ENCODE measurements around the gene RUNX2.

The RUNX2 gene

GRCh38 chr6:45678285-45678607 is 350.1 kb downstream of the RUNX2 start:
- Histone ChIP-seq H3K27ac (peak overlapping the region; percentile 60), H3K36me3 (replicated peaks) (no peaks in the 10 kb centered on the region), H3K27me3 (replicated peaks) (no peaks in the 10 kb centered on the region), H3K4me3 (ENCODE audit: low read depth, low read length) (no peak overlapping the region)
- TF ChIP-seq CTCF (IDR thresholded peaks at IDR 0.05; ENCODE audit: low read depth, low read length, missing control alignments), result no peak
- in situ Hi-C loops (cut with HindIII; ENCODE audit: low pct_ligation_motif_present, low sequenced_read_pairs), result no loop called here
- no peak for DNase-seq

GRCh38 chr6:45679163-45679562 is 351.0 kb downstream of the RUNX2 start:
- Histone ChIP-seq H3K36me3 (replicated peaks) (no peaks in the 10 kb centered on the region), H3K27me3 (replicated peaks) (no peaks in the 10 kb centered on the region), H3K27ac (no peak overlapping the region), H3K4me3 (ENCODE audit: low read depth, low read length) (no peak overlapping the region)
- no peak for DNase-seq
- in situ Hi-C loops (cut with HindIII; ENCODE audit: low pct_ligation_motif_present, low sequenced_read_pairs), result no loop called here
- no peak for TF ChIP-seq CTCF (IDR thresholded peaks at IDR 0.05; ENCODE audit: low read depth, low read length, missing control alignments)

- no peak for DNase-seq
- in situ Hi-C loops (cut with HindIII; ENCODE audit: low pct_ligation_motif_present, low sequenced_read_pairs), result no loop called here
- no peak for TF ChIP-seq CTCF (IDR thresholded peaks at IDR 0.05; ENCODE audit: low read depth, low read length, missing control alignments)
Observed at GRCh38 chr6:45679631-45680030, 351.5 kb downstream of the RUNX2 start.

GRCh38 chr6:45681860-45682511 is 353.9 kb downstream of the RUNX2 start:
- Histone ChIP-seq H3K27me3 (replicated peaks) (no peaks in the 10 kb centered on the region), H3K27ac (no peak overlapping the region), H3K36me3 (replicated peaks) (no peaks in the 10 kb centered on the region), H3K4me3 (ENCODE audit: low read depth, low read length) (no peak overlapping the region)
- in situ Hi-C loops (cut with HindIII; ENCODE audit: low pct_ligation_motif_present, low sequenced_read_pairs), result no loop called here
- TF ChIP-seq CTCF (IDR thresholded peaks at IDR 0.05; ENCODE audit: low read depth, low read length, missing control alignments), result no peak
- peak; percentile 53 for DNase-seq

More at GRCh38 chr6:45679631-45680030, 351.5 kb downstream of the RUNX2 start:
- H3K27me3 ChIP-seq (replicated peaks), result no peaks in the 10 kb centered on the region
- no peak overlapping the region for H3K4me3 ChIP-seq (ENCODE audit: low read depth, low read length)
- H3K36me3 ChIP-seq (replicated peaks), result no peaks in the 10 kb centered on the region
- no peak overlapping the region for H3K27ac ChIP-seq

- in situ Hi-C loops (cut with HindIII; ENCODE audit: low pct_ligation_motif_present, low sequenced_read_pairs), result no loop called here
- Histone ChIP-seq H3K27me3 (replicated peaks) (no peaks in the 10 kb centered on the region), H3K36me3 (replicated peaks) (no peaks in the 10 kb centered on the region)
Observed at GRCh38 chr6:45684476-45684875, 356.3 kb downstream of the RUNX2 start.

More at GRCh38 chr6:45684476-45684875, 356.3 kb downstream of the RUNX2 start:
- DNase-seq, result no peak
- no peak for TF ChIP-seq CTCF (IDR thresholded peaks at IDR 0.05; ENCODE audit: low read depth, low read length, missing control alignments)
- Histone ChIP-seq H3K4me3 (ENCODE audit: low read depth, low read length) (no peak overlapping the region), H3K27ac (no peak overlapping the region)
